ENCODE measurements around the gene PTK6.
A peak's percentile ranks its signal among the peaks of the same experiment; 100 is the strongest.

Gene PTK6

DNA sequence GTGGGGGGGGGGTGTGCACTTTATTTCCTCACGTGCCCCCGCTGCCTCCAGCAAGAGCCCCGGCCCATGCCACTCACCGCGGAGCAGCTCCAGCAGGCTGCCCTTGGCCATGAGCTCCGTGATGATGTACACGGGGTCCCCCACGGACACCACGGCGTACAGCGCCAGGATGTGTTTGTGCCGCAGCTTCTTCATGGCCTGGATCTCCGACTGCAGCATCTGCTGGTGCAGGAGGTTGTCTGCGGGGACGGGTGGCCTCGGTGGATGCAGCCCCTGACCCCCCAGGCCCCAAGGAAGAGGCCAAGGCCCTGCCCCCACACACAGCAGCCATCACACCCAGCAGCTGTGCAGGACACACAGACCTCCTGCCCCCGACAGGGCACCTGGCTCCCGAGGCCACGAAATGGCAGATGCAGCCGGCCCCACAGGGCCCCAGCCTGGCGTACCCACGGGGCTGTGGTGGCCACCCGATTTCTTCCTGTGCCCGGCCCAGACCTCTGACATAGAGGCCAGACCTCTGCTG lies 4.7 kb downstream of the PTK6 start:
- FAIRE-seq (no peak), DNase-seq (ENCODE audit: insufficient read length, low spot score) (no peak)
- no peak for TF ChIP-seq SPI1 (IDR thresholded peaks at IDR 0.05; ENCODE audit: low read depth, low read length)
- TF ChIP-seq PAX5 (IDR thresholded peaks at IDR 0.05; ENCODE audit: insufficient read depth, low read length, severe bottlenecking) = no peak

DNA sequence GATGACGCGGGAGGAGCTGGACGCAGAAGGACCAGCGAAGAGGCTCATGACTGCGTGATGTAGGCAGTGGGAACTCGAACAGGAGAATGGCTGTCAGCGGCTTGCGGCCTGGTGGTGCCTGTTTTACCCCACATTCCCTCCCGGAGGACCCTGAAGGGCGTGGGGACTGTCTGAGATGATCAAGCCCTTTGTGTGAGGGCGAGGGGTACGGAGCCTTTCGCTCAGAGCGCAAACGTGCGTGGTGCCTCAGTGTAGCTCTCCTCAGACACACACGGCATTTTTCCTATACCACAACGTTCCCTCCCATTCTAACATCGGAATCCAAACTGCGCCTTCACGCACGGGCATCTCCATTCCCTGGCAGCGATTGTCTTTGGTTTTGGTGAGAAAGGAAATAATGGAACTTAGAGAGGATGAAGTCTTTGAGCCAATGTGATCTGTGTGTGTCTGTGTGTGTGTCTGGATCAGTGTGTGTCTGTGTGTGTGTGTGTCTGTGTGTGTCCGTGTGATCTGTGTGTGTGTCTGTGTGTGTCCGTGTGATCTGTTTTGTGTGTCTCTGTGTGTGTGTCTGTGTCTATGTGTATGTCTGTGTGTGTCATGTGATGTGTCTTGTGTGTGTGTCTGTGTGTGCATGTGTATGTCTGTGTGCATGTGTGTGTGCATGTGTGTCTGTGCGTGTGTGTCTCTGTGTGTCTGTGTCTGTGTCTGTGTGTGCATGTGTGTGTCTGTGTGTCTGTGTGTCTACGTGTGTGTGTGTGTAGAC lies 5.3 kb downstream of the PTK6 start:
- TF ChIP-seq SPI1 (IDR thresholded peaks at IDR 0.05; ENCODE audit: low read depth, low read length) (no peak), TAF1 (IDR thresholded peaks at IDR 0.05; ENCODE audit: low read depth, low read length) (no peak), POLR2A (IDR thresholded peaks at IDR 0.05; ENCODE audit: low read depth, low read length) (no peak), POLR2AphosphoS5 (IDR thresholded peaks at IDR 0.05; ENCODE audit: low read depth, low read length) (no peak), PAX5 (IDR thresholded peaks at IDR 0.05; ENCODE audit: insufficient read depth, low read length, severe bottlenecking) (no peak), POU2F2 (IDR thresholded peaks at IDR 0.05; ENCODE audit: low read depth, low read length) (no peak)
- DNase-seq (ENCODE audit: insufficient read length, low spot score) (no peak), FAIRE-seq (peak; percentile 9)

DNA sequence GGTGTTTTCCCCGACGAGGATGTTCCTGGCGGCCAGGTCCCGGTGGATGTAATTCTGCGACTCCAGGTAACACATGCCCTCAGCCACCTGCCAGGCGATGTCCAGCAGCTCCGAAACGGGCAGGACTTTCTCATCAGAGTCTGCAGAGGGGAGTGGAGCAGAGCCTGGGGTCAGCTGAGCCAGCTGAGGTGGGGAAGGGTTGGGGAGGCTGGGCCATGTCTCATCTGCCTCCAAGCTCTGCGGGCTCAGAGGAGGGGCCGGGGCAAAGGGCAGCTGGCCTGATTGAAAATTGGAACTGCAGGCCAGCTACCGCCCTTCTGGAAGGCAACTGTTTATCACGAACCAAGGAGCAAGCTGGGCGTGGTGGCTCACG lies 6.4 kb downstream of the PTK6 start:
- DNase-seq (ENCODE audit: insufficient read length, low spot score) (no peak), FAIRE-seq (no peak)
- TF ChIP-seq POLR2AphosphoS5 (IDR thresholded peaks at IDR 0.05; ENCODE audit: low read depth, low read length) = no peak
- no peak for TF ChIP-seq TAF1 (IDR thresholded peaks at IDR 0.05; ENCODE audit: low read depth, low read length)
- no peak for TF ChIP-seq SPI1 (IDR thresholded peaks at IDR 0.05; ENCODE audit: low read depth, low read length)
- TF ChIP-seq PAX5 (IDR thresholded peaks at IDR 0.05; ENCODE audit: insufficient read depth, low read length, severe bottlenecking) = no peak
- no peak for TF ChIP-seq POU2F2 (IDR thresholded peaks at IDR 0.05; ENCODE audit: low read depth, low read length)
- TF ChIP-seq POLR2A (IDR thresholded peaks at IDR 0.05; ENCODE audit: low read depth, low read length) = no peak

DNA sequence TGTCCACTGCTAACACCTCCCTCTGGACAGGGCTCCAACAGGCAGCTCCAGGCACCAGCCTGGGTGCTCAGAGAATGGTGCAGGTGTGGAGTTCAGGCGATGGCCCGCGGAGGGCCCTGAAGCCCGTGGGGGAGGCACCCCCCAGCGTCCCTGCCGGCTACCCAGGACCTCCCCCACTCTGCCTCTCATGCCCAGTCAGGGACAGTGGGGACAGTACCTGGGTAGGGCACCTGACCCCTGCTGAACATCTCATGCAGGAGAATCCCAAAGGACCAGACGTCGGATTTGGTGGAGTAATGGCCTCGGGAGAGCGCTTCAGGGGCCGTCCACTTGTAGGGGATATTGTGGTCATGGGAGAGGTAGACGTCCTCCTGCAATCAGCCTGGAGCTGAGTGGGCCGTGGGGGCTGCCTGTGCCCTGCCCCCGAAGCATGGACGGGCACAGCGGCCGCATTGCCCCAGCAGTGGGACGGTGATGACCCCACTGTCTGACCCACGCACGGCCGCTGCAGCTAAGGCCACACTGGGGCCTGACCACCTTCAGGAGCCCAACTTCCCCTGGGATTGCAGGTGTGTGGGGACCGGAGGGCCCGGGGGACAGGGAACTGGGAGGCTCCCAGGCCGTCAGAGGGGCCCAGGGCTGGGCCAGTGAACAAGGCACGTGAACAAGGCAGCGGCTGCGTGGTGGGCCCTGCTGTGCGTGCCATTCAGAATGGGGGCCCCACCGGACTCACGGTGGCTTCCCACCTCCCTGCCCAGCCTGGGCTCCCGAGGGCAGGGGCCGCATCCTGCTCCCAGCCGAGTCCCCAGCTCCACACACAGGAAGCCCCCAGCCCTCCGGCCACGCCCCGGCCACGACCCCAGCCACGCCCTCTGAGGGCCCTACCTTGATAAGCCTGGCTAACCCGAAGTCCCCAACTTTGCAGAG lies 7.1 kb downstream of the PTK6 start:
- no peak for FAIRE-seq
- DNase-seq (ENCODE audit: insufficient read length, low spot score) = no peak

DNA sequence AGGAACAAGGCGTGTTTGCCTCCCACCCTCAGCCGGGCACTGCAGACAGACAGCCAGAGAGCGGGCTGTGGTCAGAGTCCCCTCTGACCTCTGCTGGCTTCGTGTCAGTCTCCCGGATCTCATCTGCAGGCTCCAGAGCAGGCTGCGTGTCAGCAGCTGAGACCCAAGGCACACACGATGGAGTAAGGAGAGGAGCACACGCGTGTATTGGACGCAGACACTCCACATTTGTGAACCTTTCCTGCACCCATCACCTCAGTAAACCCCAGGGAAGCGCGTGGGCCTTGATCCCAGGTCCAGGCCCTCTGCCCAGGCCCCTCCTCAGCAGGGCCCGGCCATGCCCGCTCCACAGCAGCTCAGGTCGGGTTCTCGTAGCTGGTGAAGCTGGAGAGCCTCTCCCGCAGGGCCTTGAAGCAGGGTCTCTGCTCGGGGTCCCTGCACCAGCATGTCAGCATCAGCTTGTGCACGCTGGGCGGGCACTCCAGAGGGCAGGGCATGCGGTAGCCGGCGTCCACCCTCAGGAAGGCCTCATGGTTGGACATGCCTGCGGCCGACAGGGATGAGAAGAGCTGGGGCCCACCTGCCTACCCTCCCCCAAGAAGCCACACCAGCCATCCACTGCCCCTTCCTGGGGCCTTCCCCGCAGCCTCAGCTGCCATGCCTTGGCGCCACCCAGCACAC lies 7.9 kb downstream of the PTK6 start:
- FAIRE-seq (no peak), DNase-seq (ENCODE audit: insufficient read length, low spot score) (no peak)
- TF ChIP-seq POU2F2 (IDR thresholded peaks at IDR 0.05; ENCODE audit: low read depth, low read length) (no peak), POLR2A (IDR thresholded peaks at IDR 0.05; ENCODE audit: low read depth, low read length) (no peak), TAF1 (IDR thresholded peaks at IDR 0.05; ENCODE audit: low read depth, low read length) (no peak), SPI1 (IDR thresholded peaks at IDR 0.05; ENCODE audit: low read depth, low read length) (no peak), PAX5 (IDR thresholded peaks at IDR 0.05; ENCODE audit: insufficient read depth, low read length, severe bottlenecking) (no peak), POLR2AphosphoS5 (IDR thresholded peaks at IDR 0.05; ENCODE audit: low read depth, low read length) (no peak)

More for the DNA sequence above, 7.1 kb downstream of the PTK6 start:
- no peak for TF ChIP-seq POU2F2 (IDR thresholded peaks at IDR 0.05; ENCODE audit: low read depth, low read length)
- no peak for TF ChIP-seq POLR2A (IDR thresholded peaks at IDR 0.05; ENCODE audit: low read depth, low read length)
- no peak for TF ChIP-seq POLR2AphosphoS5 (IDR thresholded peaks at IDR 0.05; ENCODE audit: low read depth, low read length)
- no peak for TF ChIP-seq PAX5 (IDR thresholded peaks at IDR 0.05; ENCODE audit: insufficient read depth, low read length, severe bottlenecking)
- no peak for TF ChIP-seq SPI1 (IDR thresholded peaks at IDR 0.05; ENCODE audit: low read depth, low read length)
- TF ChIP-seq TAF1 (IDR thresholded peaks at IDR 0.05; ENCODE audit: low read depth, low read length) = no peak

DNA sequence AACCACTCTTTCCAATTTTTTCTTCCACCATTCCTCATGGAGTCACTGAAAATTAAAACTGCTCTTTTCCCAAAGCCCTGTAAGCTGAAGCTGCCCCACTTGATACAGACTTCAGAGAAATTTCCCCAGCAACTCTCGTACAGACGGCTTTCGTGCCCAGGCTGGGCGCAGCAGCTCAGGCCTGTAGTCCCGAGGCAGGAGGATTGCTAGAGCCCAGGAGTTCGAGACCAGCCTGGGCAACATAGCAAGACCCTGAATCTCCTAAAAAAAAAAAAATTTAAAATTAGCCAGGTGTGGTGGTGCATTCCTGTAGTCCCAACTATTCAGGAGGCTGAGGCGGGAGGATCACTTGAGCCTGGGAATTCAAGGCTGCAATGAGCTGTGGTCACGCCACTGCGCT lies 10.0 kb downstream of the PTK6 start:
- TF ChIP-seq POLR2AphosphoS5 (IDR thresholded peaks at IDR 0.05; ENCODE audit: low read depth, low read length) = no peak
- no peak for TF ChIP-seq POLR2A (IDR thresholded peaks at IDR 0.05; ENCODE audit: low read depth, low read length)
- no peak for TF ChIP-seq PAX5 (IDR thresholded peaks at IDR 0.05; ENCODE audit: insufficient read depth, low read length, severe bottlenecking)
- TF ChIP-seq TAF1 (IDR thresholded peaks at IDR 0.05; ENCODE audit: low read depth, low read length) = no peak
- no peak for TF ChIP-seq SPI1 (IDR thresholded peaks at IDR 0.05; ENCODE audit: low read depth, low read length)
- no peak for TF ChIP-seq POU2F2 (IDR thresholded peaks at IDR 0.05; ENCODE audit: low read depth, low read length)
- DNase-seq (ENCODE audit: insufficient read length, low spot score) = no peak
- no peak for FAIRE-seq

DNA sequence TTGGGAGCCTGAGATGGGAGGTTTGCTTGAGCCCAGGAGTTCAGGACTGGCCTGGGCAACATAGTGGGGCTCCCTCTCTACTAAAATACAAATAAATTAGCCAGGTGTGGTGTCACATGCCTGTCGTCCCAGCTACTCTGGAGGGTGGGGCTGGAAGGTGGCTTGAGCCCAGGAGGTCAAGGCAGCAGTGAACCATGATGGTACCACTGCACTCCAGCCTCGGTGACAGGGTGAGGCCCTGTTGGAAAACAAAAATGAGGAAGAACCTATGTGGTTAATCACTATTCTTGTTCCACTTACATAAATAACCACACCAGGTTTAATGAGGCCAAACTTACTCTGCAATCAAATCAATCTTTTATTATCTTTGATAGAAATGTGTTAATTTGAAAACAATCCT lies 11.2 kb downstream of the PTK6 start:
- FAIRE-seq (no peak), DNase-seq (ENCODE audit: insufficient read length, low spot score) (no peak)
- TF ChIP-seq POLR2AphosphoS5 (IDR thresholded peaks at IDR 0.05; ENCODE audit: low read depth, low read length) (no peak), POU2F2 (IDR thresholded peaks at IDR 0.05; ENCODE audit: low read depth, low read length) (no peak), TAF1 (IDR thresholded peaks at IDR 0.05; ENCODE audit: low read depth, low read length) (no peak), PAX5 (IDR thresholded peaks at IDR 0.05; ENCODE audit: insufficient read depth, low read length, severe bottlenecking) (no peak), POLR2A (IDR thresholded peaks at IDR 0.05; ENCODE audit: low read depth, low read length) (no peak), SPI1 (IDR thresholded peaks at IDR 0.05; ENCODE audit: low read depth, low read length) (no peak)

DNA sequence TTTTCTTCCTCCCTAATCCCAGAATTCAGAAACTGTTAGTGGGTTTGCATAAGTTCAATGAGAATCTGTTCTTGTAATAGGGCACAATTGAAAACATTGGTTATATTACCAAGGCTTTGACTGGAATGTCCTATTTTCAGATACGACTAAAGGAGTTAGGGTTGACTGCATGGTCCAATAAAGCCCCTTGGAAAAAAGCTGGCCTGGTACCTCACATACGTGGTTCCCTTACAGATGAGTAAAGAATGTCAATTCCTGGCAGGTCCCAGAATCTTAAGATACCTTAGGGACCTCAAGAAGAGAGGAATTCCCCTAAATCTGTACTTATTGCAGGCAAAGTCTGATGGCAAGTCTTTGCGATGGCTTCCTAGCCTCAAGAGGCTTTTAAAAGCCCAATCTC lies 12.0 kb downstream of the PTK6 start:
- no peak for FAIRE-seq
- DNase-seq (ENCODE audit: insufficient read length, low spot score) = no peak
- TF ChIP-seq POLR2A (IDR thresholded peaks at IDR 0.05; ENCODE audit: low read depth, low read length) (no peak), TAF1 (IDR thresholded peaks at IDR 0.05; ENCODE audit: low read depth, low read length) (no peak), PAX5 (IDR thresholded peaks at IDR 0.05; ENCODE audit: insufficient read depth, low read length, severe bottlenecking) (no peak), POU2F2 (IDR thresholded peaks at IDR 0.05; ENCODE audit: low read depth, low read length) (no peak), POLR2AphosphoS5 (IDR thresholded peaks at IDR 0.05; ENCODE audit: low read depth, low read length) (no peak)
